ENCODE results near the gene CSNK2A2.

- TF ChIP-seq JUNB (CRISPR knock-in tag; conservative IDR thresholded peaks at IDR 0.05) (no peak), GATA2 (CRISPR knock-in tag; IDR thresholded peaks at IDR 0.05) (no peak), CC2D1A (IDR thresholded peaks at IDR 0.05) (no peak), ZNF785 (CRISPR knock-in tag; IDR thresholded peaks at IDR 0.05) (no peak), POLR2A (conservative IDR thresholded peaks at IDR 0.05) (no peak), EZH2 (IDR thresholded peaks at IDR 0.05; ENCODE audit: borderline replicate concordance, low read depth, low read length) (no peak), BCL6 (CRISPR knock-in tag; IDR thresholded peaks at IDR 0.05) (no peak), SOX6 (IDR thresholded peaks at IDR 0.05) (no peak), RNF2 (IDR thresholded peaks at IDR 0.05) (no peak), XRCC5 (IDR thresholded peaks at IDR 0.05; ENCODE audit: low read depth, low read length) (no peak), ZNF3 (CRISPR knock-in tag; IDR thresholded peaks at IDR 0.05) (no peak), LARP7 (IDR thresholded peaks at IDR 0.05) (no peak)
These were observed 11.5 kb downstream of the CSNK2A2 start for GRCh38 chr16:58186176-58186944.

All from K562 (cell line).